Right forelimb (tissue), 1 donor: Measurements from ENCODE around the gene GOLT1A.

Experiments
- DNase-seq: peaks from one replicate; pipeline ENCODE4 v3.0.0-alpha.2; 2018

The GOLT1A gene

DNA sequence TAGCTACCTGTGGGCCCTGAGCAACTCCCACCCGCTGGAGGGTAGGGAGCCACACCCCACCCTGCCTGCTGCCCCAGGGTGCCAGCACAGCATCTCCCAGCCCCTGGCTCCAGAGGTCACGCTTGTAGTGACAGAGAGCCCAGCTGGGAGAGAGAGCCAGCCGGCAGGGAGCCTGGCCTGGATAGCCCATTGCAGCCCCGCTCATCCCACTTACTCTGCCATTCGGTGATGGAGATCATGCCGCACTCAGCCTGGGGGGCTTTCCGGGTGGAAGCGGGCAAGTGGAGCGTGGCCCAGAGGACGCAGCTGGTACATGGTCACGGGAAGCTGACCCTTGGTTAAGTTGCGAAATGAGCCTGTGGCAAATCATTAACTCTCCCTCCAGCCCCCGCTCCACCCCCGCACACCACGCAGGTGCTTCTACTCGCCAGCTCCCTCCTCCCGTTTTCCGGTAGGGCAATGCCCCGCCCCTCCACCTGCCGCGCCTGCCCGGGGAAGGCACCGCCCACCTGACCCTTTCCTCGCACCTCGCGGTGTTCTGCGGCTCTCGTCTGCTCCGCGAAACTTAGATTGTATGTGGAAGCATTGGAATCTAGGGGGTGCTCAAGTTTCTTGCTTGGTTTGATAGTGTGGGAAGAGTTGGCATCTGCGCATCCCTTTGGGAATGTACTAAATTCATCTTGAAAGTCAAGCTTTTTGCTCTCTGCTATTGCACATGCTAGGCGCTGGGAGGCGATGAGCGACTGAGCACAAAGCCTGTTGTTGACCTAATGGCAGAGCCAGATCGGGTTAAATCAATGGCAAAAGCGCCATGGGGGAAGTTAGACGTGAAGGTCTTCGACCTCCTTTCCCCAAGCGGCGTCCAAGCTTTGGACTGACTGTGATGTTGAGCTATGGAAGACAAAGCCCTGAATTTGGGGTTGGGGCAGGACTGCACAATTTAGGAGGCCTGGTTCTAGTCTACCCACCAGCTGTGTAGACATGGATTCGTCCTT is at the start of gene GOLT1A:
Gene GOLT1A, minus strand, starts transcription at position 321 of the 995 bp plus-strand sequence. Its CDS starts 82 bp downstream, at position 239.
- no peak for DNase-seq

GRCh38 chr1:204263254-204263910 is 49.6 kb upstream of the GOLT1A start:
- DNase-seq = no peak

DNA sequence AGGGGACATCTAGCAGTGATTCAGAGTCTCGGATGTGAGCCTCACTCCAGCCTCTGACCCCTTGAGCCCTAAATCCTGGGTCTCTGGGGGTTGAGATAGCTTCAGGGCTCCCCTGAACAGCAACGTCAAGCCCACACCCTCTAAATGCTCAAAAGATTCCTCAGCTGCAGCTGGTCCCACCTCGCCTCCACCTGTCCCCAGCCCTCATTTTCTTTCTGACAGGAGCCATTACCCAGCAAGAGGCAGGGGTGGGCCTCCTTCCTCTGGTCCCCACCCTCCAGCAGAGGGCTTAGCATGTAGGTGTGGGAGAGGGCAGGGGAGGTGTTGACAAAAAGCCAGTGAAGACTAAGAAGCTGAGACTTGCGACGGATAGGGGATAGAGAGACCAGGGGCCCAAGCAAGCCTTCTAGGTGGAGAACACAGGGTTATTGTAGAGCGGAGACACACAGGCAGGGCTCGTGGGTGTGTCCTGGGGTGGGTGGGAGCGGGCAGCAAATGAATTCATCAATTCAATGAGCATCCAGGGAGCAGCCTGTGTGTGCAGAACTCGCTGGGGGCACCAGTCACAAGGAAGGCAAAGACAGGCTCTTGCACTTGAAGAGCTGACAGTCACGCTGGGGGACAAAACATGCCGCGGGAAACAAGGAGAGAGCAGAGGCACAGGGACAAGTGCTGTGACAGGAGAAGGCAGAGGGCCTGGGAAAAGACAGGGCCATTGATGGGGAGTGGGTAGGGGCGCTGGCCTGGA is 48.9 kb upstream of the GOLT1A start:
- DNase-seq = no peak

DNA sequence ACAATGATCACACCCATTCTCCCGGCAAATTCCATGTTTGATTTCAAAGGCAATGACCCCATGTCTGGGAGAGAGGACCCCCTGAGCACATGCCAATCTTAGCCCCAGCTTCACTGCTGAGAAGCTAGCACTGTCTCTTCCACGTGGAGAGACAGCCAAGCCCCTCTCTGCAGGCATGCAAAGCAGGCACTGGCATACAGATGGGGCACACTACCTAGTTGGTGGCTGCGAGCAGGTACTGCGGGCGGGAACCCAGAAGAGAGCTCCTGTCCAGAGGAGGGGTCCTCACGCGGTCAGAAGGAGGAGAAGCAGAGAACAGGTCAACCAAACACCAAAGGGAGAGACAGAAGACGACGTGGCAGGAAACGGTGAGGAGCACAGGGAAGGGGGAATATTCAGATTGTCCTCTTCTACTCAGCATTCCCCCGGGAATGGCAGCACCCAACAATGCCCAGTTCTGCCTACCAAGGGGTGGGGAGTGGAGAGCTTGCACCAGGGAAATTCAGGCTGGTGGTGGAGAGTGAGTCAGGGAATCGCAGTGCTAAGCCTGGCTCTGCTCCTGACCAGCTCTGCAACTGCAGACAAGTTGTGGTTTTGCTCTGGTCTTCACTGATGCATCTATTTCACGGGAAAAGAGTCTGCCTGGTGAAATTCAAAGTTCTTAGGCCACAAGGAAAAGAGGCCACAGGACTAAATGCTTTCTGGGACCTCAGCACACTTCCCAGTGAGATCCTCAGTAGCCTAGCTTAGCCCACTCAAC is 48.1 kb upstream of the GOLT1A start:
- DNase-seq = no peak

- DNase-seq = no peak
These were observed 47.5 kb upstream of the GOLT1A start for GRCh38 chr1:204261266-204261665.

DNA sequence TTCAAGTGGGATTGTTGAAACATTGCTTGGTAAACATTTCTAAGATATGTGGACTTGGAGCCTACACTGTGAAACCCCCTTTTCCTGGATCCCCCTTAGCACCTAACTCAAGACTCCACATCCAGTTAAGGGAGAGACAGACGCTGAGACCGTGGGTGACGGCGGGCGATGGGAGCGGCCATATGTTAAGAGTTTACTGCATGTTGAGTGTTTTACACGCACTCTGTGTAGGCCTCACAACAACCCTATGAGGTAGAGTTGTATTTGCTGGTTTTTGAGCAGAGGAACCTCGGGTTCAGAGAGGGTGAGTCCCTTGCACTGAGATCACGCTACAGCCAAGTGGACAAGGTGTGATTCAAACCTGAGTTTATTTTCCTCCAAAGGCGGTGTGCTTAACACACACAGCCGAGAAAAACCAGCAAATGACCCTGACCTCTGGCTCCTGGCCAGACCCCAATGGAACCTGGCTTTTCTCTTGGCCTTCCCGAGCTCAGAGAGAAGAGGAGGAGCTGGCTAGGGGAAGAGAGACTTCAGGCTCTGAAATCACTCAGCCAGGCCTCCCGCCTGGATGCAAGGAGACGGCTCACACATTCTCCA is 46.9 kb upstream of the GOLT1A start:
- DNase-seq = no peak

GRCh38 chr1:204259782-204260181 is 46.0 kb upstream of the GOLT1A start:
- no peak for DNase-seq

DNA sequence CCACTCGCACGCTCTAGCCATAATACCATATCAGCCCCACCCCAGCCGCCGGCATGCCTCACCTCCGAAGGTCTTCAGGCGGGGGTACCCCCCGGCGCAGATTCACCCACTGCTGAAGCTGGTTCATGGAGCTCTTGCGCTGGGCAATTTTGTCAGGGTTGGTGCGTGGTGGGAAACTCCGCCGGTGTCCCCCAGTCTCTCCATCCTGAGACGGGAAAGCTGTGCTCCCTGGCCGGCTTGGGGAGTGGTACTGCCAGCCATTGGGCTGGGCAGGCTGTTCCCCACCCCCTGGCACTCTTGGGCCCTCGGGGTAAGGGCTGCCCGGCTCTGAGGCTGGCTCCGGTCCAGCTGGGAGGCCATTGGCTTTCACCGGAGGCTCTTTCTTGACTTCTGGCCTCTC is 45.4 kb upstream of the GOLT1A start:
- no peak for DNase-seq

- DNase-seq = no peak
These were observed 44.7 kb upstream of the GOLT1A start for GRCh38 chr1:204258213-204259115.

DNA sequence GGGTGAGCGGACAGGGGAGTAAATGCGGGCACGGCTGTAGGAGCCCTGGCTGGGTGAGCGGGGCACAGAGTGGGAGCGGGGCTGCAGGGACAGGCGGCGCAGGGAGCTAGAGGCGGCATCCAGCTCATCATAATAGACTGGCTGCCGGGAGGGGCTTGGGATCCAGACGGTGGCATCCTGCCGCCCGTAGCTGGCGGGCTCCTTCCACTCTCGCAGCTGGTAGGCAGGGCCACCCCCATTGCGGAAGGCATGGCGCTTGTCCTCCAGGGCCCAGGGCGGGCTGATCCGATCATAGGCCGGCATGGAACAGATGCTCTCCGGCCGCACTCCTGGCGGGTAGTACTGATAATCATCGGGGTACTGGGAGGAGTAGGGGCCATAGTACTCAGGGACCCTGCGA is 43.7 kb upstream of the GOLT1A start:
- no peak for DNase-seq

DNA sequence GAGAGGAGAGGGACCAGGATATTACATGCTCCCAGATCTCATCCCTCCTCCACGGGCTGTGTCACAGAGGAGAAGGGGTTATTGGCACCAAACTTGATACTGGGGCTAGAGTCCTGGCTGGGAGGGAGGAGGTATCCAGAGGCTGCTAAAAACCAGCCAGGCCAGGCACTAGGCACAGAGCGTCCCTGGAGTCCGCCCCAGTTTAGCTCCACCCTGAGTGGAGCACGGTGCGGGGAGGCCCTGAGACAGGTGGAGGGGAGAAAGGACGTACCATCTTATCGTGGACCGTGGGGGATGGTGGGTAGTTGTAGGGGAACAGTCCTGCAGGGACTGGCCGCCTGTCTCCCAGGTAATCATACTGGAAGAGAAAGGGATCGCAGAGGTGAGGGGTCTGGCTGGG is 42.7 kb upstream of the GOLT1A start:
- DNase-seq = no peak

DNA sequence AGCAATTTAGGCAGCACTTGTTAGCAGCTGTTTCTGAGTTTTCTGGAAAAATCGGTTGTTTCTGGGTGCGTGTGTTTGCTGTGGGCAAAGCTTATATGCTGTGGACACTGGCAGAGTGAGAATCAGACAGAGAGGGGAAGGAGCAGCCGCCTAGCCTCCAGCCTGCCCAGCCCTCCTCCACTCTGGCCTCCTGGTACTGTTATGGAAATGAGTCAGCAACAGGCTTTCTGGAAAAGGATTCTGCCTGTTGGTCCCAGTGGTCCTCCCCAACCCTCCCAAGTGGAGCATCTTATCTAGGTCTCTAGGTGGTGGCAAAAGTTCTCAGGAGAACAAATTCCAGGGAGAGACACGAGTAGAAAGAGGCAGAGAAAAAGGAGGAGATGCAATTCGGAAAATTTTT is 42.2 kb upstream of the GOLT1A start:
- DNase-seq = no peak

DNA sequence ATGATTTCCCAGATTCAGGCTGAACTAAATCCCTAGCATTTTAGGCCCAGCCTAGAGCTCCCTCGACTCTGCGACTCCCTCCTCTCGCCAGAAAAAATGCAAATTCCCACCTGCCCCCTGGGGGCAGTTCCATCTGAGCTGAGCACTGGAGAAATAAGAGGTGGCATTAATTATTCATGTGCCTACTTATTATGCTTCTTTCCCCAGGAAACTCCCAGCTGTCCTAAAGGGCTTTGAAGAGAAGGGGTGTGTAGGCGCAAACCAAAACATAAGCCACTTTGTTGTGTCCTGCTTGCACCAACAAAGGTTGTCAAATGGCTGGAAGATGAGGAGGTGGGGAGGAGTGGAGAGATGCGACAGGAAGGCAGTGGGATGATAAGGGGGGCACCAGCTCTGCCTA is 41.4 kb upstream of the GOLT1A start:
- DNase-seq = no peak

DNA sequence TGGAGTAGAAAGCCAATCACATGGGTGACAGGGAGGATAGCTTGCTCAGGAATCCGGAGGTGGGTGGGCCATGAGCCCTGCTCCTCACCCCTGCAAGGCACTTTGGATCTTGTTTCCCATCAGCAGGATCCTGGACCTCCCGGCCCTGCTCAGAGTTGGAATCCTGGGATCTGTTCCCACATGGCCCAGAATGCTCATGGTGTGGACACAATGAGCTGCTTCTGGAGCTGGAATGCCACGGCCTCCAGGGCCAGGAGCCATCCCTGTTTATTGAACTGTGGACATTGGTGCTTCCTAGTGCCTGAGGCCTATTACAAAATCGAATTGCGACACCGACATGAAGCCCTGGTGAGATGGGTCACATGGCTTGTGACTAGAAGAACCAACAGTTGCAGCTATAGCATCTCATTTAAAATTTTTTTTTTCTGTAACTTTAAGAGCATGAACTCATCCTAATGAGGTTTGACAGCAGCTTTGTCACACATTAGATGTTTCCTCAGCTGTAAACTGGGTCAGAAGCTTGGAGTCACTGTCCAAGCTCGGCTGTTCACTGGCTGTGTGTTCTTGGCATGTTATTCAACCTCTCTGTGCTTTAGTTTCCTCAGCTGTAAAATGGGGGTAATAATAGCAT is 40.4 kb upstream of the GOLT1A start:
- no peak for DNase-seq

DNA sequence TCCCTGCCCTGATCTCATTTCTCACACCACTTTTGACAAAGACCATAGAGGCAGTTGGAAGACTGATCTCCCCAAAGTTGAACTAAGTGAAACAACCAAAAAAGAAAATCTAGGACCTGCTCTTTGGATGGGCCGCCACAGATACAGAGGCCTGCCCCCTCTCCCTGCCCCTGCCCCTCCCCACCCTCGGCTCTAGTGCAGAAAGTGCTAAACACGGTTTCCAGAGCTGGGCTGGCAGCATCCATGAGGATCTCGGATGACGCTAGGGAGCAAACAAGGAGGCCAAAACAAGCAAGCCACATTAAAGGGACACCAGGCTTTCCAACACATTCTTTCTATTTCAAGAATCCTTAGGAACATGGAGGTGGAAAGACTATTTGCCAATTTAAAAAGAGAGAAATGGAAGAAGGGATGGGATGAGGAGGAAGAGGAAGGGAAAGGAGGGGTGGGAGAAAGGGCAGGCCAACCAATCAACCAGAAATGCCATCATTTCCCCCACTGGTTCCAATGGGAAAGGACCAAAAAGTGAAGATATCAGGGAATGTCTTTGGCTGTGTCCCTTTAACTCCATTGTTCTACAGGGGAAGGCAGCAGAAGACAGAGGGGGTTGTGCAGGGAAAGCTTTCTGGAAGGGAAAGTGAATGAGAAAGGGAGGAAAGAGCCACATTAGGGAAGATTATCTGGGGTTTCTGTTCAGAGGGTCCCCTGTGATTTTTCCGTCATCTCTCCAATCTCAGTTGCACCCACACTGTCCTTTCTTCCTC is 38.3 kb upstream of the GOLT1A start:
- DNase-seq = no peak

DNA sequence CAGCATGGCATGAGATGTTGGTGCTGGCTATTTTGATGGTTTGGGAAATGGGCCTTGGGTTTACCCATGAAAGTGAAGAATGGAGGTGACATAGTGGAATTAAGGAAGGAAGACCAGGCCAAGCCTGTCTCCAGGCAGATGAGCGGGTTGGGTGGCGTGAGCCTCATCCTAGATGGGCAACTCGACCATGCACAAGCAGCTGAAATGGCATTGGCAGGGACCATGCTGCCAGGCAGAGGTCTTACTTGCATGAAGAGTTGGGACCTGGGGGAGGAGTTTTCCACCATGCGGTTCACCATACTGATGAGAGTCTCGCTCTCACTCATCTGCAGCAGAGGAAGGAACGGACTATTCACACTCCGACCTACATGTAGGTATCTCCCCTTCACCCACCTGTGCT is 37.5 kb upstream of the GOLT1A start:
- DNase-seq = no peak

GRCh38 chr1:204250428-204251030 is 36.7 kb upstream of the GOLT1A start:
- DNase-seq = no peak

DNA sequence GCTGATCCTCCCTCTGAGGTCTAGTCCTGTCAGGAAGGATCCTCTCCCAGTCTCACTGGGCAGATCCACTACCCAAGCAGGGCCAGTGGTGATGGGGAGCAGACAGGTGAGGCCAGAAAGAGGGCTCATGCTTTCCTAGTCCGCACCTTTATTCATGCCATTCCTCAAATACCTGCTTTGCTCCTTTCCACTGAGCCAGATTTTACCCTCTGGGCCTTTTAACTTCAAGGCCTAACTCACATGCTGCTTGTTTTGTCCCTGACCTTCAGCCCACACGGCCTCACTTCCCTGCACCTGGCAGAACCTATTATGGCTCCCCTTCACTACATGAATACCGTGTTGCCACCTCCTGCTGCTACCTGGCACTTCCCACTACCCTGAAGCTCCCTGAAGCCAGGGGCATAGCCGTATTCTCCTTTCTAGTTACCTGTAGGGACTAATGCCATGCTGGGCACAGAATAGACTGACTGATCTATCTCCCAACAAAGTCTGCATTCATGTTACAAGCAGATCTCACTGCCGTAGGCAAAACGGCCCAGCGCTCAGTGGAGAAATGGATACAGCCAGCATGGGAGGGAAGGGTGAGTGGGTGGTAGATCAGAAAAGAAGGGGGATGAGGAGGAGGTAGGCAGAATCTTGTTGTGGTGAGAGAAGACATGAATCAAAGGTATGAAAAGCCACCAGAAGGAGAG is 36.1 kb upstream of the GOLT1A start:
- DNase-seq = no peak

DNA sequence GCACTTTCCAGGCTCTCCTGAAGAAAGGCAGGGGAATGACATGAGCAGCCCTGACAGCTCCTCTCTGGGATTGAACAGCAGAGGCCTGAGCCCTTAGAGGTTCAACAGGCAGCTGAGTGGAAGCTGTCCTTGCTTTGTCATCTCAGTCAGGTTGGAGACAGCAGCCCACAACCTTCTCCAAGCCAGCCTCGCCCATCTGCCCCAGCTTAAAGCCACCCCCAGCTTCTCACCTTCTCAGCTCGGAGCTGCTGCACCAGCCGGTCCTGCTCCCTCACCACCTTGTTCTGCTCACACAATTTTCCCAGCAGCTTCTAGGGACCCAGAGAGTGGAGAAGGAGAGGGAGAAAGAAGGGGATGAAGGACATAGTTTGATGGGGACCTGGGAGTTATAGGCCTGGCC is 35.2 kb upstream of the GOLT1A start:
- DNase-seq = no peak
